ENCODE data around the gene ZNF787. TPM values are rescaled to one million over a fixed set of nuclear protein-coding genes. Genes with fewer than 3 reads are reported as not detected.

Gene ZNF787
- total RNA-seq, 1 experiment from 2014 or later = 51.0 TPM

DNA sequence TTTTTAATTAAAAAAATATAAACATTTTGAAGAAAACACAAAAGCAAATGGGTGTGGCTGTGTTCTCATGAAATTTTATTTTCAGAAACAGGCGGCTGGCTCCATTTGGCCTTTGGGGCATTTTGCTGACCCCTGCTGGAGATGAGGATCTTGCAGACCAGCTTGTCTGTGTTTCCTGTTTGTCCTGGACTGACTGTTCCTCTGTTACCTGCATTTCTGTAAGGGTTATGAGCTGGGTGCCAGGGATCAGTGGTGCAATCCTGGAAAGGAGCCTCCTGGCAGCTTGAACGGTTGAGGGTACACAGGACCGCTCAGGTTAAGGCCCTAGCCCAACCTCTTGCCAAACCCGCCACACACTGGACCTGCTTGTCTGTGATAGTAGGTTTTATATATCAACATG is 49.9 kb downstream of the ZNF787 start:
- ChIA-PET POLR2A (ENCODE audit: low non-redundant PET) (no interaction called here), CTCF (no interaction called here)
- TF ChIP-seq, protein P1, sequence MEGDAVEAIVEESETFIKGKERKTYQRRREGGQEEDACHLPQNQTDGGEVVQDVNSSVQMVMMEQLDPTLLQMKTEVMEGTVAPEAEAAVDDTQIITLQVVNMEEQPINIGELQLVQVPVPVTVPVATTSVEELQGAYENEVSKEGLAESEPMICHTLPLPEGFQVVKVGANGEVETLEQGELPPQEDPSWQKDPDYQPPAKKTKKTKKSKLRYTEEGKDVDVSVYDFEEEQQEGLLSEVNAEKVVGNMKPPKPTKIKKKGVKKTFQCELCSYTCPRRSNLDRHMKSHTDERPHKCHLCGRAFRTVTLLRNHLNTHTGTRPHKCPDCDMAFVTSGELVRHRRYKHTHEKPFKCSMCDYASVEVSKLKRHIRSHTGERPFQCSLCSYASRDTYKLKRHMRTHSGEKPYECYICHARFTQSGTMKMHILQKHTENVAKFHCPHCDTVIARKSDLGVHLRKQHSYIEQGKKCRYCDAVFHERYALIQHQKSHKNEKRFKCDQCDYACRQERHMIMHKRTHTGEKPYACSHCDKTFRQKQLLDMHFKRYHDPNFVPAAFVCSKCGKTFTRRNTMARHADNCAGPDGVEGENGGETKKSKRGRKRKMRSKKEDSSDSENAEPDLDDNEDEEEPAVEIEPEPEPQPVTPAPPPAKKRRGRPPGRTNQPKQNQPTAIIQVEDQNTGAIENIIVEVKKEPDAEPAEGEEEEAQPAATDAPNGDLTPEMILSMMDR (conservative IDR thresholded peaks at IDR 0.05; ENCODE audit: low read depth, low read length) = peak; percentile 32; the same call in 1 of the 2 replicates
- no peak for TF ChIP-seq EZH2 (IDR thresholded peaks at IDR 0.05; ENCODE audit: borderline replicate concordance, low read depth, low read length, poor library complexity, severe bottlenecking)
- no TSS peak for BruUV-seq (replicated peaks)
- no peak overlapping the region for H3K27ac ChIP-seq (ENCODE audit: low read depth, low read length, poor library complexity, severe bottlenecking)
- no peaks in the 10 kb centered on the region for H3K27me3 ChIP-seq (replicated peaks; ENCODE audit: insufficient read depth, low read depth, low read length, poor library complexity)
- no peaks in the 10 kb centered on the region for H3K36me3 ChIP-seq (ENCODE audit: insufficient read depth, low read length, poor library complexity, severe bottlenecking)
- intact Hi-C loops (cut with micrococcal nuclease; ENCODE audit: unreplicated experiment) = no loop called here
- no peaks in the 10 kb centered on the region for H3K9me3 ChIP-seq (ENCODE audit: low read depth, low read length, poor library complexity, severe bottlenecking)
- H3K4me3 ChIP-seq (ENCODE audit: low read depth, low read length, poor library complexity, severe bottlenecking) = no peak overlapping the region
- no peaks in the 10 kb centered on the region for H3K4me1 ChIP-seq (ENCODE audit: insufficient read depth, low read length, poor library complexity, severe bottlenecking)
- no peak for DNase-seq (ENCODE audit: low spot score)

DNA sequence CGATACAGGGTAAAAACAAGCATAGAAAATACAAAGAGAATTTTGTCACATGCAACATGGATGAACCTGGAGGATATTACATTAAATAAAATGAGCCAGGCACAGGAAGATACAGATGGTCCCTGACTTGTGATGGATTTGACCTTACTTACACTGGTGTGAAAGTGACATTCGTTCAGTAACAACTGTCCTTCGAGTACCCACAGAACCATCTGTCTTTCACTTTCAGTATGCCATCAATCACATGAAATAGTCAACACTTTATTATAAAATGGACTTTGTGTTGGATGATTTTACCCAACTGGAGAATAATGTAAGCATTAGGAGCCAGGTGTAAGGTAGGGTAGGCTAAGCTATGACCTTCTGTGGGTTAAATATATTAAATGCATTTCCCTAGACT is 51.5 kb downstream of the ZNF787 start:
- Histone ChIP-seq H3K9me3 (ENCODE audit: low read depth, low read length, poor library complexity, severe bottlenecking) (no peaks in the 10 kb centered on the region), H3K4me3 (ENCODE audit: low read depth, low read length, poor library complexity, severe bottlenecking) (no peak overlapping the region), H3K4me1 (ENCODE audit: insufficient read depth, low read length, poor library complexity, severe bottlenecking) (no peaks in the 10 kb centered on the region), H3K36me3 (ENCODE audit: insufficient read depth, low read length, poor library complexity, severe bottlenecking) (no peaks in the 10 kb centered on the region), H3K27ac (ENCODE audit: low read depth, low read length, poor library complexity, severe bottlenecking) (no peak overlapping the region), H3K27me3 (replicated peaks; ENCODE audit: insufficient read depth, low read depth, low read length, poor library complexity) (peaks cover 3% of the 10 kb centered on the region)
- POLR2A ChIA-PET (ENCODE audit: low non-redundant PET) = no interaction called here
- TF ChIP-seq, protein P1 (conservative IDR thresholded peaks at IDR 0.05; ENCODE audit: low read depth, low read length) = no peak
- TF ChIP-seq EZH2 (IDR thresholded peaks at IDR 0.05; ENCODE audit: borderline replicate concordance, low read depth, low read length, poor library complexity, severe bottlenecking) = no peak
- intact Hi-C loops (cut with micrococcal nuclease; ENCODE audit: unreplicated experiment) = no loop called here
- CTCF ChIA-PET = interaction anchor here (1.0 kb wide), 1 partner anchor 11 kb away, joined by 3 read pairs; no protein-coding TSS in a partner anchor
- DNase-seq (ENCODE audit: low spot score) = no peak
- no TSS peak for BruUV-seq (replicated peaks)

DNA sequence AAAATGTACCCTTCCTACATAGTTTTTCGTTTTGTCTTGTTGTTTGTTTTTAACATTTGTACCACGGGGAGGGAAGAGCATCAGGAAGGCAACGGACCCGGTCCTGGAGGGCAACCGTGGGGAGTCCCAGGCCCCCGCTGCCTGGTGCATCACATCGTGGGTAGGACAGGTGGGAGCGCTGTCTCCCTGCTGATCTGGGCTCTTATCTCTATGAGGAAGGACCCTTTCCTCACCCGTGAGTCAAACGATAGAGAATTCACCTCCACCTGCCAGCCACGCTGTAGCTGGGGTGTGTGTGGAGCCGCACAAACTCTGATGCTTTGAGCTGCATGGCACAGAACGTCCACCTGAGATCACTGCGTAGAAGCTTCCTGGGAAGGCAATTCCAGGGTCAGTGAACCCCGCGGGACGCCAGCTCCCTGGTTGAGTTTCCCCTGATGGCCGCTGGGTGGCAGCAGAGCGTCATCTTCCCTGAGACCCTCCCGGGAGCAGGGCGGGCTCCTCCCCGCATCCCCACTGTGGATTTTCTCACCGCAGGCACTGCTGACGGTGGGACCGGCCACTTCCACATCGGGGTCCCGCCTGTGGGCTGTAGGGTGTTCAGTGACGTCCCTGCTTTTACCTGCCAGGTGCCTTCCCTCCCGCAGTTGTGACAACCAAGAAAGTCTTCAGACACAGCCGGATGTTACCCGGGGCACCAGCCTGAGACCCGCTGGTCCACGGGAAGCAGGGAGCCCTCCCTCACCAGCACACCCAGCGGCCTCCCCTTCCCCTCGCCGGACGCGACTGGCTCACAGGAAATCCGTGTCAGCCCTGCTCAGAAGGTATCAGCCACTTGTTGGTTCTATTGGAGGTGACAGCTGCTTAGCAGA is 54.7 kb downstream of the ZNF787 start:
- ChIA-PET CTCF (interaction anchor here (0.6 to 2.2 kb wide), 12 partner anchors 10 to 1033 kb away, joined by 3 to 31 read pairs (median 4); no protein-coding TSS in a partner anchor), POLR2A (ENCODE audit: low non-redundant PET) (no interaction called here)
- H3K36me3 ChIP-seq (ENCODE audit: insufficient read depth, low read length, poor library complexity, severe bottlenecking) = no peaks in the 10 kb centered on the region
- peaks cover 17% of the 10 kb centered on the region for H3K27me3 ChIP-seq (replicated peaks; ENCODE audit: insufficient read depth, low read depth, low read length, poor library complexity)
- no peaks in the 10 kb centered on the region for H3K9me3 ChIP-seq (ENCODE audit: low read depth, low read length, poor library complexity, severe bottlenecking)
- no peak overlapping the region for H3K27ac ChIP-seq (ENCODE audit: low read depth, low read length, poor library complexity, severe bottlenecking)
- H3K4me1 ChIP-seq (ENCODE audit: insufficient read depth, low read length, poor library complexity, severe bottlenecking) = no peaks in the 10 kb centered on the region
- no TSS peak for BruUV-seq (replicated peaks)
- no peak overlapping the region for H3K4me3 ChIP-seq (ENCODE audit: low read depth, low read length, poor library complexity, severe bottlenecking)
- intact Hi-C loops (cut with micrococcal nuclease; ENCODE audit: unreplicated experiment) = loop anchor here (2.0 kb wide), 2 partner anchors 186 to 266 kb away; no protein-coding TSS in a partner anchor
- TF ChIP-seq EZH2 (IDR thresholded peaks at IDR 0.05; ENCODE audit: borderline replicate concordance, low read depth, low read length, poor library complexity, severe bottlenecking) = no peak
- TF ChIP-seq, protein P1 (conservative IDR thresholded peaks at IDR 0.05; ENCODE audit: low read depth, low read length) = peak; percentile 91
- peak; percentile 71 for DNase-seq (ENCODE audit: low spot score)
